ENCODE data around the gene POLD1.

DNA sequence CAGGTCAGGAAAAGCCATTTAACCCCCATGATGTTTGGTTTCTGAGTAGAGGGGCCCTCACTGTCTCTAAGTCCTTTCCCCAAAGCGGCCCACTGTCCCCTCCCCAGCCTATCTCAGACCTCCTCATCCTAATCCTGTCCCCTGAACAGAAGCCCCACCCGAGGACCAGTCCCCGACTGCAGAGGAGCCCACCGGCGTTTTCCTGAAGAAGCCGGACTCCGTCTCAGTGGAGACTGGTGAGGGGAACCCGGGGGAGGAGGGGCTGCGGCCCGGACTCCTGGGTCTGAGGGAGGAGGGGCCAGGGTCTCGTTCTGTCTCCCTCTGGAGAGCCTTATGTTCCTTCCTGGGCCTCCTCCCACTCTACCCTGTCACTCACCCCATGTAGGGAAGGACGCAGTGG is 51.5 kb downstream of the POLD1 start:
- TF ChIP-seq EZH2 (IDR thresholded peaks at IDR 0.05; ENCODE audit: insufficient read depth, low read length) = no peak
- TF ChIP-seq, protein P1, sequence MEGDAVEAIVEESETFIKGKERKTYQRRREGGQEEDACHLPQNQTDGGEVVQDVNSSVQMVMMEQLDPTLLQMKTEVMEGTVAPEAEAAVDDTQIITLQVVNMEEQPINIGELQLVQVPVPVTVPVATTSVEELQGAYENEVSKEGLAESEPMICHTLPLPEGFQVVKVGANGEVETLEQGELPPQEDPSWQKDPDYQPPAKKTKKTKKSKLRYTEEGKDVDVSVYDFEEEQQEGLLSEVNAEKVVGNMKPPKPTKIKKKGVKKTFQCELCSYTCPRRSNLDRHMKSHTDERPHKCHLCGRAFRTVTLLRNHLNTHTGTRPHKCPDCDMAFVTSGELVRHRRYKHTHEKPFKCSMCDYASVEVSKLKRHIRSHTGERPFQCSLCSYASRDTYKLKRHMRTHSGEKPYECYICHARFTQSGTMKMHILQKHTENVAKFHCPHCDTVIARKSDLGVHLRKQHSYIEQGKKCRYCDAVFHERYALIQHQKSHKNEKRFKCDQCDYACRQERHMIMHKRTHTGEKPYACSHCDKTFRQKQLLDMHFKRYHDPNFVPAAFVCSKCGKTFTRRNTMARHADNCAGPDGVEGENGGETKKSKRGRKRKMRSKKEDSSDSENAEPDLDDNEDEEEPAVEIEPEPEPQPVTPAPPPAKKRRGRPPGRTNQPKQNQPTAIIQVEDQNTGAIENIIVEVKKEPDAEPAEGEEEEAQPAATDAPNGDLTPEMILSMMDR (IDR thresholded peaks at IDR 0.05; ENCODE audit: insufficient read depth, low read depth, low read length) = no peak

Measured in astrocyte (in vitro differentiated cells and primary cell).